OCI-LY1 (cell line): ENCODE data around the gene LTBP2.

ENCODE experiments used
- EZH2 ChIP-seq: fragments of 200-600 bp; sonication (generic), shearing (Covaris generic); IDR thresholded peaks from 2 replicates; pipeline ENCODE4 v1.8.0; 2017; ENCODE audit warnings: borderline replicate concordance, mixed run types, mild to moderate bottlenecking, antibody characterized with exemption, low read length, moderate library complexity, mixed read lengths
- TF ChIP-seq, protein P1 (sequence below): fragments of 200-600 bp; sonication (generic), shearing (Covaris generic); IDR thresholded peaks from 2 replicates; pipeline ENCODE4 v1.5.1; 2017; ENCODE audit warnings: mild to moderate bottlenecking, antibody characterized with exemption, low read length, moderate library complexity, mixed read lengths

DNA sequence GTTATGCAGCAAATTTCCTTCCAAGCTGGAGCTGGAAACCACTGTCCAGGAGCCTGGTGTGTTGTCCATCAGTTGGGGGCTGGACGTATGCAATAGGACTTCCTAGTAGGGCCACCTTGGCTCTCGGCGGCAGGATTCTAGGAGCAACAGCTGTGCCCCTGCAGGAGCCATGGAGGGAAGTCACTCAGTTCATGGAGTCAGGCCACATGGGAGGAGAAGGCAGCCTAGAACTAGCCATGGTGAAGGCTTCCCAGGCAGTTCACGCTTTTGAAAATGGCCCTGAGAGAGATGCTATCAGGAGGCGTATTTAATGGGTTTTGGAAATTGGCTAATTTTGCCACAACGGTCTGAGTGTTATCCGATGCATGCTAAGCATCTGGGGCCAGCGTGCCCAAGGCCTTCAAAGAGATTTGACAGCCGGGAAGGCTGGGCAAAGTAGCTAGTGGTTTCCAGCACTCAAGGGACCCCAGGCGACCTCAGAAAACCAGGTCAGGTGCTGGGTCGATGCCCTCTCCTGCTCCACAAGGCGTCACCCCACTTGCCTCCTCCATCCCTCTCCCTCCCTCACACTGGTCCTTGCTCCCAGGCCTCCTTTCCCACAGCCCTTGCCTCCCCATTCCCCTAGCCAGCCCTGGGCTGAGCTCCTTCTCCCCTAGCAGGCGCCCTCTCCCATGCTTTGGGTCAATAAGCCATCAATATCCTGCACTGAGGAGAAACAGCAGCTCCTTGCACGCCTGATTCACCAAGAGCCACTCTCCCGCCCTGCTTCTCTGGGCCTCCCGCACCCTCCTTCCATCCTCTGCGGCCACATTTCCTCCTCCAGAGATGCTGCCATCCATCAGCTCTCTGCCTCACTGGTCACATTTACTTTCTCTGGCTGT lies 155.1 kb downstream of the LTBP2 start:
- TF ChIP-seq EZH2: no peak
- TF ChIP-seq, protein P1, sequence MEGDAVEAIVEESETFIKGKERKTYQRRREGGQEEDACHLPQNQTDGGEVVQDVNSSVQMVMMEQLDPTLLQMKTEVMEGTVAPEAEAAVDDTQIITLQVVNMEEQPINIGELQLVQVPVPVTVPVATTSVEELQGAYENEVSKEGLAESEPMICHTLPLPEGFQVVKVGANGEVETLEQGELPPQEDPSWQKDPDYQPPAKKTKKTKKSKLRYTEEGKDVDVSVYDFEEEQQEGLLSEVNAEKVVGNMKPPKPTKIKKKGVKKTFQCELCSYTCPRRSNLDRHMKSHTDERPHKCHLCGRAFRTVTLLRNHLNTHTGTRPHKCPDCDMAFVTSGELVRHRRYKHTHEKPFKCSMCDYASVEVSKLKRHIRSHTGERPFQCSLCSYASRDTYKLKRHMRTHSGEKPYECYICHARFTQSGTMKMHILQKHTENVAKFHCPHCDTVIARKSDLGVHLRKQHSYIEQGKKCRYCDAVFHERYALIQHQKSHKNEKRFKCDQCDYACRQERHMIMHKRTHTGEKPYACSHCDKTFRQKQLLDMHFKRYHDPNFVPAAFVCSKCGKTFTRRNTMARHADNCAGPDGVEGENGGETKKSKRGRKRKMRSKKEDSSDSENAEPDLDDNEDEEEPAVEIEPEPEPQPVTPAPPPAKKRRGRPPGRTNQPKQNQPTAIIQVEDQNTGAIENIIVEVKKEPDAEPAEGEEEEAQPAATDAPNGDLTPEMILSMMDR: no peak
